ENCODE data around the gene LENG8. TPM values are rescaled to one million over a fixed set of nuclear protein-coding genes. Genes with fewer than 3 reads are reported as not detected.

The LENG8 gene
- total and polyA plus RNA-seq, 2 of the 13 experiments (the other 11 are each of a cell fraction or from before 2014, with no cell fraction given): 14.3 to 41.9 TPM

- CTCF ChIA-PET (ENCODE audit: low intra/inter-chr PET ratio, low total read pairs): no interaction called here
- WGBS (ENCODE audit: low lambda C conversion rate): 80% methylated on average over 29 of the region's 44 CpGs
- no peak overlapping the region for H2AFZ ChIP-seq (ENCODE audit: low read length)
- peak; percentile 40 for TF ChIP-seq AGO2 (optimal IDR thresholded peaks at IDR 0.05; ENCODE audit: low read depth, low read length)
- TF ChIP-seq HNRNPL (IDR thresholded peaks at IDR 0.05; ENCODE audit: low read depth, low read length): peak; percentile 69; the same call in 1 of the 2 replicates
- TF ChIP-seq ZSCAN5A (CRISPR knock-in tag; IDR thresholded peaks at IDR 0.05; ENCODE audit: borderline replicate concordance): no peak
- TF ChIP-seq LCORL (IDR thresholded peaks at IDR 0.05): no peak
- no peak for TF ChIP-seq LCORL (CRISPR knock-in tag; IDR thresholded peaks at IDR 0.05)
- peak; percentile 17; the same call in 1 of the 2 replicates for TF ChIP-seq RXRA (CRISPR knock-in tag; IDR thresholded peaks at IDR 0.05)
- TF ChIP-seq CEBPZ (IDR thresholded peaks at IDR 0.05; ENCODE audit: low read length): no peak
- peak; percentile 20; the same call in 1 of the 2 replicates for TF ChIP-seq FOXK2 (IDR thresholded peaks at IDR 0.05)
- TF ChIP-seq ZBTB1 (CRISPR knock-in tag; IDR thresholded peaks at IDR 0.05; ENCODE audit: borderline replicate concordance): no peak
- TF ChIP-seq ZBTB43 (CRISPR knock-in tag; conservative IDR thresholded peaks at IDR 0.05): peak; percentile 74
- no peak for TF ChIP-seq ZNF142 (CRISPR knock-in tag; IDR thresholded peaks at IDR 0.05)
Measured at GRCh38 chr19:54416695-54417491, 32.1 kb upstream of the LENG8 start.

More at GRCh38 chr19:54416695-54417491, 32.1 kb upstream of the LENG8 start:
- Histone ChIP-seq H3K9me3 (ENCODE audit: low read length) (no peaks in the 10 kb centered on the region), H3K4me3 (replicated peaks in 1 of 3; ENCODE audit: insufficient read depth in 1 of 3, low read depth in 2 of 3, low read length in 3 of 3) (peak overlapping the region in 2 of 3 experiments; percentile 66 to 68; a peak in 3 of 6 replicates), H3K27me3 (ENCODE audit: control insufficient read depth in 1 of 2, insufficient read depth in 2 of 2, low read length in 2 of 2) (no peaks in the 10 kb centered on the region), H3K27ac (ENCODE audit: extremely low read length, insufficient read depth, low read length) (no peak overlapping the region), H4K20me1 (ENCODE audit: insufficient read depth, low read length) (no peaks in the 10 kb centered on the region), H3K79me2 (ENCODE audit: insufficient read depth, low read length) (no peaks in the 10 kb centered on the region), H3K9ac (ENCODE audit: insufficient read depth, low read depth, low read length) (no peak overlapping the region), H3K4me1 (ENCODE audit: insufficient read depth, low read length) (peaks cover 66% of the 10 kb centered on the region), H3K36me3 (replicated peaks in 1 of 2; ENCODE audit: control insufficient read depth in 1 of 2, insufficient read depth in 2 of 2, low read length in 2 of 2) (no peaks in the 10 kb centered on the region), H3K4me2 (ENCODE audit: low read depth, low read length) (peak overlapping the region; percentile 66)
- in situ Hi-C loops (cut with HindIII; ENCODE audit: extremely low pct_ligation_motif_present, low pct_unique_long_range_greater_than_20kb): no loop called here
- DNase-seq (ENCODE audit: low spot score) (no peak), ATAC-seq (no peak), FAIRE-seq (no peak)
- POLR2A ChIA-PET: no interaction called here
- intact Hi-C loops (cut with micrococcal nuclease; ENCODE audit: unreplicated experiment): no loop called here
- no TSS peak for BruUV-seq (replicated peaks)

Measured in HepG2 (cell line).